GM12892 (cell line): ENCODE data around the gene FLYWCH2. TPM values are rescaled to one million over a fixed set of nuclear protein-coding genes. Genes with fewer than 3 reads are reported as not detected.

Experiments used
- DNase-seq: peaks from one replicate; pipeline ENCODE4 v3.0.0; 2011; ENCODE audit not compliant: insufficient read length
- FAIRE-seq: peaks from 2 replicates; lab custom pipeline; 2011; peaks lifted over from hg19 to GRCh38; lab: Jason Lieb, UNC
- POLR2A ChIP-seq: IDR thresholded peaks from 2 replicates; pipeline ENCODE4 v1.6.1; 2011; ENCODE audit warnings: low read depth, low read length, control low read depth
- POLR2AphosphoS5 ChIP-seq: IDR thresholded peaks from 2 replicates; pipeline ENCODE4 v1.6.1; 2011; ENCODE audit warnings: low read depth, low read length, control low read depth
- TAF1 ChIP-seq: IDR thresholded peaks from 2 replicates; pipeline ENCODE4 v1.6.1; 2011; ENCODE audit warnings: low read depth, mild to moderate bottlenecking, control low read depth, low read length, borderline replicate concordance
- polyA plus RNA-seq: library from polyadenylated mRNA; unstranded; fragments of >200 nt; gene quantifications from one replicate; pipeline ENCODE4 v1.2.1, GENCODE V29; 2012; ENCODE audit warnings: missing spikeins, inconsistent platforms; ENCODE audit not compliant: missing spikeins

Gene FLYWCH2, protein sequence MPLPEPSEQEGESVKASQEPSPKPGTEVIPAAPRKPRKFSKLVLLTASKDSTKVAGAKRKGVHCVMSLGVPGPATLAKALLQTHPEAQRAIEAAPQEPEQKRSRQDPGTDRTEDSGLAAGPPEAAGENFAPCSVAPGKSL
- 7.4 TPM for polyA plus RNA-seq

DNA sequence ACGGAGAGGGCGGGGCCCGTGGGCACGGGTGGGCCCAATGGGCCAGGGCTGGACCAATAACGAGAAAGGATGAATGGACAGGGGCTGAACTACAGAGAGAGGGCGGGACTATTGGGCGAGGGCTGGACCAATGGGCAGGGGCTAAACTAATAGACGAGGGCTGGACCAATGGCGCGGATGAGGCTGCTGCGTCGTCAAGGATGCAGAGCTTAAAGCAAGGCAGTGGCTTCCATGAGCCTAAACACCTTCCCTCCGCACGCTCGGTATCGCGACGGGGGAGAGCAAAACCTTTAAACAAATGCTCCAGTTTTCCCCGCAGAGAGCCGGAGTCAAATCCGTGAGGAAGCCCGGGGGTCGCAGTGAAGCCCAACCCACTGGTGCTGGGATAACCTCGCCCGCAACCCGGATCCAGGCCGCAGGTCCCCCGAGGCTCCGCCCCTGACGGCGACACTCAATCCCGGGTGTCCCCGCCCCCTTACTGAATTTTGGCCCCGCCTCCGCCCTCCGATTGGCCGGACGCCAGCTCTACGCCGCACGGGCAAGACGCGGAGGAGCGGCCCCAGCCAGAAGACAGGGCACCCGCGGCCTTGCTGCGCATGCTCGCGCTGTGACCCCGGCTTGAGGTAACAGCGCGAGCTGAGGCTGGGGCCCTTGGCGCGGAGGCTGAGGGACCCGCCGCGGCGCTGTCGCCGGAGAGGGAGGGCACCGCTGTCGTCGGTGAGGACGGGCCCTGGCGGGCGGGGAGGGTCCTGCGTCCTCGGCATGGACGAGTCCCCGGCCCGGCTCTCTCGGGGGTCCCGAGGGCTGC, at the start of gene FLYWCH2:
TSS of gene FLYWCH2 (plus strand) at position 566 of the 808 bp plus-strand sequence. CDS start 13,235 bp downstream, outside the sequence.
- peak; percentile 82; the same call in 1 of the 2 replicates for TF ChIP-seq POLR2A
- TF ChIP-seq TAF1, result no peak; the same call in 1 of the 2 replicates
- peak; percentile 8; the same call in 1 of the 2 replicates for TF ChIP-seq POLR2AphosphoS5
- DNase-seq (peak; percentile 95), FAIRE-seq (peak; percentile 99)

DNA sequence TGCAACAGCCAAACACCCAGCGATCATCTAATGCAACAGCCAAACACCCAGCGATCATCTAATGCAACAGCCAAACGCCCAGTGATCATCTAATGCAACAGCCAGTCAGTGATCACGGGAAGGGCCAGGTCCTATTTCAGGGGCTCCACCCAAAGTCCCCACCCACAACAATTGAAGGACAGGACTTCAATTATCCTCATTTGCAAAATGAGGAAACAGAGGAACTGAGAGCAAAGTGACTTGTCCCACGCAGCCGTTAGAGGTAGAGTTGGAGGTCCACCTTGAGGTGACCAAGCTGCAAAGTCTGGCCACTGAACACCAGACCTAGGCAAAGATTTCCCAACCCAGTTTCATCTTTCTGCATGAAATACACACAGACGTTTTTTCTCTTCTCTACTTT, 49.2 kb upstream of the FLYWCH2 start:
- no peak for DNase-seq
- TF ChIP-seq POLR2AphosphoS5, result no peak
- TF ChIP-seq POLR2A, result no peak
- no peak for TF ChIP-seq TAF1
- FAIRE-seq, result no peak

DNA sequence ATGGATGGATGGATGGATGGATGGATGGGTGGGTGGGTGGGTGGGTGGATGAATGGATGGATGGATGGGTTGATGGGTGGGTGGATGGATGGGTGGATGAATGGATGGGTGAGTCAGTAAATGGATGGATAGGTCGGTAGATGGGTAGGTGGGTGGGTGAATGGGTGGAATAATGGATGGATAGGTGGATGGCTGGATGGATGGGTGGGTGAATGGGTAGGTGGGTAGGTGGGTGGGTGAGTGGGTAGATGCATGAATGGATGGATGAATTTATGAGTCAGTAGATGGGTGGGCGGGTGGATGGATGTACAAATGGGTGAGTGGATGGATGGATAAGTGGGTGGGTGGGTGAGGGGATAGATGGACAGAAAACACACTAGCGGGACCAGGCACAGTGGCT, 48.0 kb upstream of the FLYWCH2 start:
- DNase-seq, result no peak
- TF ChIP-seq TAF1, result no peak
- no peak for TF ChIP-seq POLR2AphosphoS5
- no peak for TF ChIP-seq POLR2A
- FAIRE-seq, result no peak

DNA sequence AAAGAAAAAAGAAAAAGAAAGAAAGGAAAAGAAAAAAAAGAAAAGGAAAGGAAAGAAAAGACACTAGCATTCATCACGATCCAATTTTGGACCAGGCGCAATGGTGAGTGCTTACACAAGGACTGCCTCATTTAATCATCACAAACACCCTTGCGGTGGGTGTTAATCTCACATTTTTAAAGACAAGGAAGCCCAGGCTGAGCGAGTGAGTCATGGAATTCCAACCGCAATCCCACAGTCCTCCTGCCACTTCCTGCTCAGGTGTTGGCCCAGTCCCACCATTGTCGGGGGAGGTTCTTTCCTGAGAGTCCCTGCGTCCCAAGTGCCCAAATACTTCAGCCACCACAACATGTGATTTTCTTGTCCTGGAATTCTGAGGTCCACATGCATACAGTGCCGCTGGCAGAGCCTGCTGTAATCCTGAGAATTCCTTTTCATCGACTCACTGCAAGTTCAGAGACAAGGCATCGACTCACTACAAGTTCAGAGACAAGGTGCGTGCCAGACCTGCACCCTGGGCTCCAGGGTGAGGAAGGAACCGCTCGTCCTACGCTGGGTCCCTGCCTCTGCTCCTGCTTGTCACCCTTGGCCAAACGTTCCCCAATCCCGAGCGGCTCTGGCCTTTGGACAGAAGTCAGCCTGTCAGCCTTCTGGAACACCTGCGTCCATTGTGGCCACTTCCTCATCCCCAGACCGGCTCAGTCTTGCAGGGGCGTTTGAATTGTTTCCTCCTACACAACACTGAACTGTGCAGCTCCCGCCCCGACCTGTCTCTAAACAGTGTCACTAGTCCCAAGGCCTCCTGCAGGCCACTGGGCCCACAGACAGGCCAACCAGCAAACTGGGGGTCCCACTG, 47.1 kb upstream of the FLYWCH2 start:
- FAIRE-seq (no peak), DNase-seq (no peak)
- TF ChIP-seq TAF1 (no peak), POLR2A (no peak), POLR2AphosphoS5 (no peak)

DNA sequence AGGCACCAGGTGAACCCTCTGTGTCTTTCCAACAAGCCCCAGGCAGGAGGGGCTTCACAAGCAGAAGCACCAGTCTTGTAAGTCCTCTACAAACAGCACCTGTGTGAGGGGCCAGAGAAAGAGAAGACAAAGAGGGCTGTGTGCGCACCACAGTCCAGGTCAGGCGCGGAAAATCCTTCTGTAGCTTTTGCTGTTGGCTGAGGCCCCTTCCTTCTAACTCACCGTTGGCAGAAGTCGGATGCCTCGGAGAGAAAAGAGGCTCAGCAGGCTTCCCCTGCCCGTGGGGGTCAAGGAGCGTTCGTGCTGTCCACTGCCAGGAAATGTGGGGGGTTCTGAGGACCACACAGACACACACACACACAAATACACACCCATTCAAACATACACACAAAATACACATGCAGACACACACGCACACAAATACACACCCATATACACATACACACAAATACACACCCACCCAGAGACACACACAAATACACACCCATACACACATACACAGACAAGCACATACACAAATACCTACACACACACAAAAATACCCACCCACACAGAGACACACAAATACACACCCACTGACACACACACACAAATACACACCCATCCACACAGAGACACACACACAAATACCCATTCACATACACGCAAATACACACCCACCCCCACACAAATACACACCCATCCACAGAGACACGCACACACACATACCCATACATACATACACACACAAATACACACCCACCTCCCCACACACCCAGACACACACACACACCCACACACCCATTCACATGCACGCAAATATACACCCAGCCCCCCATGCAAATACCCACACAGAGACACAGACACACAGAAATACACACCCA, 46.1 kb upstream of the FLYWCH2 start:
- FAIRE-seq, result no peak
- no peak for TF ChIP-seq POLR2A
- no peak for TF ChIP-seq POLR2AphosphoS5
- TF ChIP-seq TAF1, result no peak
- DNase-seq, result no peak

DNA sequence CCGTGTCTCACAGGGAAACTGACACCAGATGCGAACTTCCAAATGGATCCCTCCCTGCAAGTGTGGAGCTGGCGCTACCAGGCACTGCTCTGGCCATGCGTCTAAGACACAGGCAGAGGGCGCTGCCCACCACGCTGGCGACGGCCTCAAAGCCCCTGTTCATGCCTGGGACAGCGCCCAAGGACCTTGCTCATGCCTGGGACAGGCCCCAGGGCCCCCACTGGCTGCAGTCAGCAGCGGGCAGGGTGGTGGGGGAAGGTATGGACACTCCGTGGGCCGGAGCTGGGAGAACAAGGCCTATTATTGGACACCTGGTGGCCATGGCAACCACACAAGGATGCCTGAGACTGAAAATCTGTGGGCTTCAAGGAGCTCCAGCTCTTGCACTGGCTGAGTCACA, 44.1 kb upstream of the FLYWCH2 start:
- TF ChIP-seq POLR2A (no peak), TAF1 (no peak), POLR2AphosphoS5 (no peak)
- FAIRE-seq (no peak), DNase-seq (peak; percentile 68)

DNA sequence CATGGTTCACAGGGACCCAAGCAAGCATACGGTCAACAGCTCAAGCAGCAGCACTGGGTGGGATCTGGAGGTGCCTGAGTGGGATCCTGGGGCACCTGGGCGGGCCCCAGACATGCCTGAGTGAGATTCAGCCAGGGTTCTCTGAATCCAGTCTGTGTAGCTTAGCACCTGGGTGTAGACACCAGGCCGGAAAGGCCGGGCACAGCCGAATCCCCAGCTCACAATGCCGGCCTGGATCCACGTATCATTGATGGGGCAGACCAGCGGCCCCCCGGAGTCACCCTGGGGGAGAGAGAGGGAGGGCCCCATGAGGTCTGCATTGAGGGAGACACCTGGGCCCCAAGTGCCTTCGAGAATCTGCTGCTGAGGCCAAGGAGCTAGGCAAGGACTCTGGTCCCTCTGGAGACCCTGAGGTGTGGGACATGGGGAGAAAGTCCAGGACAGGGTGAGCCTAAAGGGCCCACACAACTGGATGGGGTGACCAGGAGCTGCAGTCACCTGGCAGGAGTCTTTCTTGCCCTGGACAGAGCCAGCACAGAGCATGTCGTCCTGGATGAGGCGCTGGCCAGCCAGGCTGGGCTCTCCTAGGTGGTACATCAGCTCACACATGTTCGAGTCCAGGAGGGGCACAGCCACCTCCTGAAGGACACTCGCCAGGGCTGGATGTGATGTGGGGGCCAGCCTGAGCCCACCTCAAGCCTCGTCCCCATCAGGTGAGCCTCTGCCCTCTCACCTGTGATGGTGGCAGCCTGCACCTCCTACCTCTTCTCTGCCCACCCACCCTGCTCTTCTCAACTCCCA, 43.2 kb upstream of the FLYWCH2 start:
- TF ChIP-seq TAF1, result no peak
- TF ChIP-seq POLR2AphosphoS5, result no peak
- FAIRE-seq (no peak), DNase-seq (no peak)

DNA sequence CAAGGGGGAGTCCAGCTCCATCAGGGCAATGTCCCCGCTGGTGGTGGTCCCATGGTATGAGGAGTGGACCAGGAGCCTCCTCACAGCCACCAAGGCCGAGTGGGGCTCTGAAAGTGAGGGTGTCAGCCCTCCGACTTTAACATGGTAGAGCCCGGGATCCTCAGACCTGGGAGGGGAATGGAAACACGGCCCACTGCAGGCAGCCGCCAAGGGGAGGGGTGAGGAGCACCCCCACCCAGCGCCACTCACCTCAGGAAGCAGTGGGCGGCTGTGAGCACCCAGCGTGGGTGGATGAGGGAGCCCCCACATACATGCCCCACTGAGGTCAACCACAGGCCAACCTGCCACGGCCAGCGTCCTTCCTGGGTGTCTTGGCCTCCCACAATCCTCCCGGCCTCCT, 42.1 kb upstream of the FLYWCH2 start:
- DNase-seq, result no peak
- TF ChIP-seq TAF1 (no peak), POLR2AphosphoS5 (no peak), POLR2A (no peak)
- no peak for FAIRE-seq

DNA sequence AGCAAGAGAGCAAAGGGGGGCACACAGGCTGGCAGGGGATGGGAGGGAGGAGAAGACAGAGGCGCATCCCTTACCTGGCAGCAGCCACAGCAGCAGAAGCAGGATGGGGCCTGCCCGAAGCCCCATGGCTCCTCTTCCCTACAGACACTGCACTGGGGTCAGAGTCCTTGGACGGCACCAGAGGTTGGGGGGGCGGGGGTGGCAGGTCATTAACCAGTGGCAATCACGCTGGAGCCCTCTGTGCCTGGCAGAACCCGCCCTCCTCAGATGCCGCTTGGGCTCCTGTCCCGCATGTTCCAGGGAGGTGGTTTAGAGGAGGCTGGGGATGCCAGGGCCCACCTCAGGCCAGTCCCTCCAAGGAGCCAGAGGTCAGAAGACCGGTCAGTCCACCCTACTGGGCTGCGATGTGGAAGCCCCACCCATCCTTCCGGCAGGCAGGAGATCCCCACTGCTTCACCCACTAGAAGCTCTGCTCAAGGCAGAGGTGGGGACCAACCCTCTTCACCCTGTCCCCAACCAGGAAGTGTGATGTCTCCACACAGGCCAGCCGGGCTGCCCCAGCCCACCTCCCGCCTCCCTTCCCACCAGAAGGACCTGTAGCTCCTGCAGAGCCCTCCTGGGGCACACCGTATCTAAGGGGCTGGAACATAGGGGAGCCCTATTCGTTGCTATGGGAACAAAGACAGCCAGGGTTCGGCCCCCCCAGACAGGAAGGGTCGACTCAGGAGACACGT, 41.2 kb upstream of the FLYWCH2 start:
- DNase-seq, result no peak
- TF ChIP-seq POLR2A (no peak), POLR2AphosphoS5 (no peak), TAF1 (no peak)
- FAIRE-seq, result no peak
